ENCODE measurements around the gene FCHSD1.

DNA sequence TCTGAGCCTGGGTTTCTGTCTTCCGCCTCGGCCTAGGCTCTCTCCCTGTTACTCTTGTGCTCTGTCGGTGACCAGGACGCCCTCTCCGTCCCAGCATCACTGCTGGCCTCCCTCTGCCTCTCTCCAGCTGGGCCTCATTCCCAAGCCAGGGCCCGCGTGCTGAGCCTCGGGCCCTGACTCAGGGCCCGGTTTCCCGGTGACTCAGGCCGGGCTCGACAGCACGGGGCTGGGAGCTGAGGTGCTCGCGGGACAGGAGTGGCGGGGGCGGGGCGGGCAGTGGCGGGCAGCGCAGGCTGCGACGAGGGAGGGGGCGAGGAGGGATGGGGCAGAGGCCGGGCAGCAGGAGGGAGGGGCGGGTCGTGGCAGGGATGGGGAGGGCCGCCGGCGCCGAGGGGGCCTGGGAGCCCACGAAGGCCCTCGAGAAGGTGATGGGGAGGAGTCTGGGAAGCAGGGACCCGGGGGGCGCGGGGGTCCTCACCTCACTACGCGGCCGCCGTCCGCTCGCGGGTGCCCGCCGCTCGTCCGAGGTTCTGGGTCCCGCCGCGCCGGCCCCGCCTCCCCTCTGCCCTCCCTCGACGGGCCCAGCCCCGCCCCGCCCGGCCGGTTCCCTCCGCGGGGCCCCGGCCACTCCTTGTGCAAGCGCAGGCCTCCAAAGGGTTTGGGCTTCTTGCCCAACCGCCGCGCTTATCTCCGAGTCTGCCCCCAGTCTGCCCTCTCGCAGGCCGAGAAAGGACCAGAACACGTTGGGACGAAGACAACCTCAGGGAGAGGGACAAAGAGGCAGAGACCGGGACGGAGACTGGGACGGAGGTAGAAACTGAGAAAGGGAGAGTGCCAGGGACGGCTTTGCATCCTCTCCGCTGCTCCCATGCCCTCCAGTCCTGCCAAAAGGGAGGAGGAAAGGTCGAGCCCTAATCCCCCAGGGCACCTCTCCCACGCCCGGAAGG, 30.8 kb upstream of the FCHSD1 start, which contains the start of gene ARAP3:
- TF ChIP-seq, protein P1, sequence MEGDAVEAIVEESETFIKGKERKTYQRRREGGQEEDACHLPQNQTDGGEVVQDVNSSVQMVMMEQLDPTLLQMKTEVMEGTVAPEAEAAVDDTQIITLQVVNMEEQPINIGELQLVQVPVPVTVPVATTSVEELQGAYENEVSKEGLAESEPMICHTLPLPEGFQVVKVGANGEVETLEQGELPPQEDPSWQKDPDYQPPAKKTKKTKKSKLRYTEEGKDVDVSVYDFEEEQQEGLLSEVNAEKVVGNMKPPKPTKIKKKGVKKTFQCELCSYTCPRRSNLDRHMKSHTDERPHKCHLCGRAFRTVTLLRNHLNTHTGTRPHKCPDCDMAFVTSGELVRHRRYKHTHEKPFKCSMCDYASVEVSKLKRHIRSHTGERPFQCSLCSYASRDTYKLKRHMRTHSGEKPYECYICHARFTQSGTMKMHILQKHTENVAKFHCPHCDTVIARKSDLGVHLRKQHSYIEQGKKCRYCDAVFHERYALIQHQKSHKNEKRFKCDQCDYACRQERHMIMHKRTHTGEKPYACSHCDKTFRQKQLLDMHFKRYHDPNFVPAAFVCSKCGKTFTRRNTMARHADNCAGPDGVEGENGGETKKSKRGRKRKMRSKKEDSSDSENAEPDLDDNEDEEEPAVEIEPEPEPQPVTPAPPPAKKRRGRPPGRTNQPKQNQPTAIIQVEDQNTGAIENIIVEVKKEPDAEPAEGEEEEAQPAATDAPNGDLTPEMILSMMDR (IDR thresholded peaks at IDR 0.05; ENCODE audit: insufficient read depth, low read depth, low read length): no peak
- TF ChIP-seq EZH2 (IDR thresholded peaks at IDR 0.05; ENCODE audit: insufficient read depth, low read length): no peak
